SIG-M5 treated with dmso at 0.1 percent for 504 hours (cell line): Measurements from ENCODE around the gene PPP3CA.
"Not testable (repeated sequence)": the region's sequence is repeated elsewhere in the genome, so short reads cannot be mapped to it uniquely, and the experiment has no call there.

ENCODE experiments used
- DNase-seq: peaks from one replicate; lab custom pipeline; 2025; ENCODE audit not compliant: unreplicated experiment; lab: John Stamatoyannopoulos, UW

PPP3CA gene

DNA sequence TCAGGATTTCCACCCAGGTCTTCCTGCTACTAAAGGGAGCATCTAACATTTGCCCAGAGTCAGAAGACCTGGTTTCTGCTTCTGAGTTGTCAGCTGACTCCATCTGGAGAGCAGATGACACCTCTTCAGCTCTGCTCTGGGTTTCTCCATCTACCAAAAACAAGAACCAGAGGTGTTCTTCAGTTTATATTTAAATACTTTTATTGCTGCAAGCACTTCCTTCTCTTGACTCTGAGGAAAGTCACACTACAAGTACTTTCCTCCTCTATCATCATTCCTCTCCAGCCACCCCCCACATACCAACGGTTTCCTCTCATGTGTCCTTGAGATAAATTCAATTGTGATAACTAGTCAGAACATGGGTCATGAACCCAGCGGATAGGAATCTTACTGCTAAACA is 88.4 kb downstream of the PPP3CA start:
- DNase-seq: peak; percentile 12

DNA sequence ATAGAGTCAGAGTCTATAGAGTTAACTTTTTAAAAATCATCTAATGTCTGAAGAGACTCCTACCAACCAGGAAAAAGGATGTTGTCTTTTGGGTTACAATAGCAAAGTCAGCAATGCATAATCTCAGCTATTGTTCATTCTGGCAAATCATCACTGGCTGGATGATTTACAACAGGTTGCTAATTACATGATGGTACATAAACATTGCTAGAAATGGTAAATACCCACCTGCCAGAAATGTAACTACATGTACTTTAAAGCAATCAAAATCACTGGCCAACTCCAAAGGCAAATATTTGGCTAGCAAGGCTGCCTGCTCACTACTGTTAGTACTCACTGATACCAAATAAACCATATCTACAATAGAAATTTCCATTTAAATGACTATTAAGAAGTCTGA is 91.1 kb downstream of the PPP3CA start:
- no peak for DNase-seq

- DNase-seq: no peak
Measured at GRCh38 chr4:101254776-101255175, 92.5 kb downstream of the PPP3CA start.

- no peak for DNase-seq
Measured at GRCh38 chr4:101253121-101253520, 94.2 kb downstream of the PPP3CA start.

DNA sequence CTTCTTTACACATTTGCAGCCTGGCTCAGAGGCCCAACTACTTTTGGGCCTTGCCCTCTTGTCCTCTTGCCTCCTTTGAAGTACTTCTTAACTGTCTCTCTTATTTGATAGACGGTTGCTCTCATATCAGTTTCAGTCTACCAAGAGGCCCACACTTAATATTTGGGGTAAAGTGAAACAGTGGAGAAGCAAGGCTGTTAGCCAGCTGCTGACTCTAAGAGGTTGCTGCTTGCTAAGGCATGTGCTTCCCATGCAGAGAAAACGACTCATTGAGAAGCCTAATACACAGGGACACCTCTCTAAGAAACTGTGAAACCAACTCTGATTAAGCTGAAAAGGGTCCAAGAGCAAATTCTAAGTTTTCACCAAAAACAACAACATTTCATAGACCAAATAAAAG is 94.6 kb downstream of the PPP3CA start:
- DNase-seq: no peak

GRCh38 chr4:101251261-101251660 is 96.1 kb downstream of the PPP3CA start:
- DNase-seq: no peak

DNA sequence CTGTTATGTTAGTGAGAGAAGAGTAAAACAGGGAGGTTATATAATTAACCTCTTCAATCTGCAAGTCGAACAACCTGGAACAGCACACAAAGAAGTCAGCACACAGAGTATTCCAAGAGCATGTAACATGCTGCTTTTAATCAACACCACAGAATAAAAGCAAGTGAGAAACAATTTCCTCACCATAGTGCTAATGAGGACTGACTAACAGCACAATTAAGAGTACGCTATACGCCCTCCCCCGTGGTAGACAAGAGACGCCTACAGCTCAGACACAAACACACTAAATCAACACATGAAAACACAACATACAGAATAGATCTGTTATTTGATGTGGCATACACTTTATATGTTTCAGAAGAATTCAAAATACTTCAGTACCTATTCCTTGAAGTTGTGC is 103.0 kb downstream of the PPP3CA start:
- no peak for DNase-seq

GRCh38 chr4:101242441-101242840 is 104.9 kb downstream of the PPP3CA start:
- DNase-seq: no peak

- no peak for DNase-seq
Measured at GRCh38 chr4:101240099-101240498, 107.2 kb downstream of the PPP3CA start.

DNA sequence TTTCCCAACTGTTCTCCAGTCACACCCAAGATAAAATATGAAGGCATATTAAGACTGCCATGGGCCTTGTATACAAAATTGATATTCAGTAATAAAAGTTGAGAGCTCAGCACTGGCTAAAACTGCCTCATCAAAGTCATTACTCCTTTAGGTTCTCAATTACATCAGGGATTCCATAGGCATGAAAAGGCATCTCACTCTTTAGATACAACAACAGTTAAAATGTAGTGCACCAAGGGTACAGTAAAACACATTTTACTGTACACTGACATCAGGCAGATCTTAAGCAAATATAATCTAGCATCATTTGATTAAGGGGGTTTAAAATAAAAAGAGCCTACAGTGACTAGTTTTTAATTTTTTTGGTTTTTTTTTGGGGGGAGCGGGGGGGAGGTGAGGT is 107.7 kb downstream of the PPP3CA start:
- DNase-seq: no peak

- DNase-seq: peak; percentile 40
Measured at GRCh38 chr4:101238706-101239105, 108.6 kb downstream of the PPP3CA start.

GRCh38 chr4:101237773-101238172 is 109.6 kb downstream of the PPP3CA start:
- no peak for DNase-seq

DNA sequence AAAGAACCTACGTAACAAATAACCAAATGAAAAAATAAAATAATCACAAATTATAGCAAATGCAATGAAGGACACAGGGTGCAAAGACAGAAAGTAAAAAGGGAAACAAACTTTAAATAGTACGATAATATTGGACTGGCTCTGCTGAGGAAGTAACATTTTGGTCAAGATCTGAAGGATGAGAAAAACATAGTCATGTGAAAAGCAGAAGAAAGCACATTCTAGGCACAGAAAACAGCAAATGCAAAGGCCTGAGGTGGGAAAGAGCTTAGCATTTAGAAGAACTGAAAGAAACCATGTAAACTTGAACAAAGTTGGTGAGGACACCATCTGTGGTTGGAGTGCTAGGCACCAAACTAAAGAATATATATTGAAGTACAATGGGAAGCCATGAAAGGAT is 111.2 kb downstream of the PPP3CA start:
- DNase-seq: peak; percentile 48

- not testable (repeated sequence) for DNase-seq
Measured at GRCh38 chr4:101234141-101234540, 113.2 kb downstream of the PPP3CA start.

DNA sequence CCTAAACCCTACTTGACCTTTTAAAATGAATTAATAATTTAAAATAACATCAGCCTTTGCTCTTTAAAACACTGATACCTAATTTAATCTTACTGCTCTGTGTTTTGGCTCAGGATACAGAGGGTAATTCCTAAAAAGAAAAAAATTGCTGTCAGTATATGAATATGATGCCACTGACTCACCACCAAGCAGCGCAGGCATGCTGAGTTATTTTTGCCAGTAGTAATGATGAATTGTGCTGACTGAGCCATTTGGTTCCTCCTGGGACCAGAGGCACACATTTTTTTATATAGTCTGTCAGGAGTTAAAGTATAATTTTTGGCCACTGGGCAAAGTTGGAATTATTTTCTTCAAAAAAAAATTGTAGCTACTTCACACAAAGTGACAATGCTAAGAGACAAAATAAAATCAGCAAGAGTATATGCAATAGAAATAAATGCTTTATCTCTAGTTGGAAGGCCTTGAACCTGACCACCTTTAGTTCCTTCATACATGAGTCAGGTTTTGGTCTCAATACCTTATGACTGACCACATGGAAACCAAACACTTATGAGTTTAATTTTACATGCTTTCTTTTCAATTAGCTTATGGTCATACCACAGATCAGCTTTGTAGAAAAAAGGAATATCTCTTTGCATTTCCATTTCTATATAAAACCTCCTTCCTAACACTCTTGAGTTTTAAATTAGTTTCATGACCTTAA is 115.1 kb downstream of the PPP3CA start:
- DNase-seq: no peak

DNA sequence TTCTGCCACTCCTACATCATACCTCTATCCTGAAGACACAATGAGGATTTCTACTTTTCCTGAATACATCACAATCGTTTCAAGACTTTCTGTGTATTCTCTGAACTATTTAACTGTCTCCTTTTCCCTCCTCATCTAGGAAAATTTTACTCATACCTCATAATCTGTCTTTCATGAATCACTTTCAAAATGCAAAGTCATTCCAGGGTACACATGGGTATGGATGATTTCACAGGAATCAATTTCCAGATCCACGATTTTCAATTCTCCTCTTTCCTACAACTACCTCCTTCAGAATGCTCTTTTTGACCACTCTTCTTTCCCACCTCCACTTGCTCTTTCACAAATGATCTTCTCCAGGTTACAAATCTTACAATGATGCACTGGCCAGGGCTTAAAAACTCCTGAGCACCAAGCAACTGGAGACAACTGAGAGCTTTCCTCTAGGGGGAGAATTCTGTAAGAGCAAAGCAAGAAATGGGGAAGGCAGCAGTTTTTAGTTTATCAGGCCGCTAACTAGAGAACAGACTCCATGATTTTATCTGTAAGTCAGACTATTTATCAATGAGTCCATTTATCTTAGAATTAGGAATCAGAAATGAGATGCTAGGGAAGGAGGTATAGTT is 116.4 kb downstream of the PPP3CA start:
- DNase-seq: no peak

DNA sequence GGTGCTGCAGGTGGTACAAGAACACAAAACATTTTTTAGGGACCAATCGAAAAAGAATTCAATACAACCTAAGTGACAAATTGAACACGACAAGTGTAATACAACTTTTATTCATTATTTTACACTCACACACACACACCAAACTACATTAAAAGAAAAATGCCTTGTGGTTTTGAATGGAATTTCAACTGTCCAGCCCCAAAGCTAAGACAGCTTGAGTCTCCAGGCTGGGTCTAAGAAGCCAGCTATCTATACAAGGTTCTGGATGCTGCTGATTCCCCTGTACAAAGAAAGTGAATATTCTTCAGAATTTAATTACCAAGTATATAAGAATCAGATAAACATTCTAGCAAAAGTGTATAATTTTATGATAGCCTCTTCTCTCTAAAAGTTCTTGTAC is 118.2 kb downstream of the PPP3CA start:
- no peak for DNase-seq

- no peak for DNase-seq
Measured at GRCh38 chr4:101227715-101228114, 119.6 kb downstream of the PPP3CA start.

- no peak for DNase-seq
Measured at GRCh38 chr4:101224358-101225218, 122.7 kb downstream of the PPP3CA start.

GRCh38 chr4:101222156-101222845 is 125.0 kb downstream of the PPP3CA start:
- DNase-seq: no peak

- DNase-seq: no peak
Measured at GRCh38 chr4:101221294-101221693, 126.0 kb downstream of the PPP3CA start.
